Measurements from ENCODE around the gene TIGD6. TPM values are rescaled to one million over a fixed set of nuclear protein-coding genes. Genes with fewer than 3 reads are reported as not detected.

TIGD6 gene
- total and polyA plus RNA-seq, 9 of the 15 experiments (the other 6 are each of a cell fraction or from before 2014, with no cell fraction given): 1.8 to 6.3 (median 3.9) TPM

DNA sequence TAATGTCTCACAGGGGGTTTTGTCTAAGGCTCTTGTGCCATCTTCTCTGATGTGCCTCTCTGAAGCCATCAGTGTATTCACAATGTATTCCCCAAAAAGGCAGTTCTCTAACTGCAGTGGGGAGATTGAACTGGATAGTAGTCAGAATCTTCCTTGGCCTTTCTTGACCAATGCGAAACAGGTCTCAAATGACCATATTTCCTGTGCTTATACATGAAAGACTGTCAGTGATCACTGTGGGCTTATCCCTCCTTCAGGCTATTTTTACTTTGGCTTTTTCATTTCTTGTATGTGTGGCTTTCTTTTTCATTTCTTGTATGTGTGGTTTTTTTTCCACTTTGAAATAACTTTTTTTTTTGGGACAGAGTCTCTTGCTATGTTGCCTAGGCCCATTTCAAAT, 19.8 kb upstream of the TIGD6 start:
- Histone ChIP-seq H3K9me1 (ENCODE audit: control insufficient read depth, insufficient read depth, low read length) (no peaks in the 10 kb centered on the region), H3K27me3 (ENCODE audit: control insufficient read depth in 2 of 2, insufficient read depth in 2 of 2, low read length in 2 of 2) (no peaks in the 10 kb centered on the region), H3K9ac (ENCODE audit: insufficient read depth in 1 of 2, low read depth in 2 of 2, low read length in 2 of 2) (no peak overlapping the region), H3K4me1 (replicated peaks in 1 of 2; ENCODE audit: control insufficient read depth in 2 of 2, insufficient read depth in 2 of 2, low read length in 2 of 2) (peaks cover 2 to 14% of the 10 kb centered on the region in 2 experiments; a peak in 2 of 5 replicates), H3K27ac (ENCODE audit: extremely low read depth, low read depth, low read length) (no peak overlapping the region), H2AFZ (ENCODE audit: low read depth, low read length) (no peak overlapping the region), H3K4me3 (no peak overlapping the region), H3K9me3 (replicated peaks; ENCODE audit: control insufficient read depth, insufficient read depth, low read depth, low read length) (no peaks in the 10 kb centered on the region), H4K20me1 (replicated peaks; ENCODE audit: control insufficient read depth, insufficient read depth, low read length) (no peaks in the 10 kb centered on the region), H3K4me2 (ENCODE audit: insufficient read depth, low read length) (no peak overlapping the region), H3K79me2 (ENCODE audit: control insufficient read depth, insufficient read depth, low read length) (0 out of 3 replicates have a peak, but pooled peaks cover 6% of the 10 kb centered on the region), H3K36me3 (ENCODE audit: control insufficient read depth, insufficient read depth, low read length) (peaks cover 100% of the 10 kb centered on the region)
- ChIA-PET POLR2A (interaction anchor here (0.6 to 1.5 kb wide), 2 partner anchors 9 to 60 kb away, joined by 3 to 5 read pairs; partner anchors contain the start of gene SLC26A2), CTCF (ENCODE audit: low intra/inter-chr PET ratio) (no interaction called here)
- WGBS (ENCODE audit: insufficient coverage, low coverage, missing lambda C conversion rate): 100% methylated on average over 1 of the region's 1 CpG
- DNase-seq (ENCODE audit: extremely low read depth in 1 of 4, low spot score in 3 of 4): no peak
- ATAC-seq: no peak
- intact Hi-C loops (cut with micrococcal nuclease) (loop anchor here (10.0 kb wide), 2 partner anchors 95 to 335 kb away; partner anchors contain the start of gene TCOF1), in situ Hi-C loops (cut with MboI) (no loop called here)
- no peak for FAIRE-seq
- no TSS peak for BruUV-seq (replicated peaks)
- no peak for TF ChIP-seq ZNF696 (CRISPR knock-in tag; conservative IDR thresholded peaks at IDR 0.05)
- no peak for TF ChIP-seq ID3 (CRISPR knock-in tag; IDR thresholded peaks at IDR 0.05)
- TF ChIP-seq ID3 (tag; IDR thresholded peaks at IDR 0.05): no peak
